ENCODE results near the gene MAP7D3.
"Not testable (repeated sequence)": the region's sequence is repeated elsewhere in the genome, so short reads cannot be mapped to it uniquely, and the experiment has no call there.

The MAP7D3 gene

GRCh38 chrX:136250191-136251040 is 784 bp downstream of the MAP7D3 start:
- peak; percentile 13 to 25 for DNase-seq (ENCODE audit: low read depth in 1 of 2, low spot score in 1 of 2)

DNA sequence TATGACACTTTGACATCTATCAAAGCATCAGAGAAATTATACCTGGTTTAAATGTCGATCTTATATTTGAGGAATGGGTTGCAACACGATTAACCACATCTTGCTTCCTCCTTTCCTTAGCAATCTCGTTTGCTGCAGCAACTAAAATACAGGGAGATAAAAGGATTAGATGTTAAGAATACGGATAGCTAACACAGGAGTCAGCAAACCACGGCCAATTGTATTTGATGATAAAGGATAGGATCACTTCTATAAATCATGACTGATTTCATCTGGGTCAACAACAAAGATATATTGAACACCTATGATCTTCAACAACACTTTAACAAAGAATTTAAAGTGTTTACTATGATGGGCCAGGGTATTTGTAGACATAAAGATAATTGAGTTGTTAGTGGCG is 5.0 kb downstream of the MAP7D3 start:
- DNase-seq (ENCODE audit: low read depth in 1 of 2, low spot score in 1 of 2) = no peak

GRCh38 chrX:136237849-136238248 is 13.4 kb downstream of the MAP7D3 start:
- DNase-seq (ENCODE audit: low read depth in 1 of 2, low spot score in 1 of 2) = not testable (repeated sequence)

DNA sequence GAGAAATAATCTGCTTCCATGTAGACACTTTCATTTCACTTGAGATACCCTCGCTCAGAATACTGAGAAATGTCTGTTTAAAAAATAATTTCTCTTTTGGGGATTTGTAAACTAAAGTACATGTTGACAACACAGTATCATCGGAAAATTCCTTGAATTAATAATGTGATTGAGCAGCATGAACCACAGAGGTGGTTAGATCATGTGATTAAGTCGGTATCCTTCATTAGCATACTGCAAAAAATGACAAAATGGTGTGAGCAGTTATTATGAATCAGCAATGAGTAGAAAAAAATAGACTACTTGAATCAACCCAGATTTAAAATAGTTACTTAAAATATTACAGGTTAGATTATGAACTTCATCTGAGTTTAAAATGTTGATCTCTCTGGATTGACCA is 14.1 kb downstream of the MAP7D3 start:
- no peak for DNase-seq (ENCODE audit: low read depth in 1 of 2, low spot score in 1 of 2)

DNA sequence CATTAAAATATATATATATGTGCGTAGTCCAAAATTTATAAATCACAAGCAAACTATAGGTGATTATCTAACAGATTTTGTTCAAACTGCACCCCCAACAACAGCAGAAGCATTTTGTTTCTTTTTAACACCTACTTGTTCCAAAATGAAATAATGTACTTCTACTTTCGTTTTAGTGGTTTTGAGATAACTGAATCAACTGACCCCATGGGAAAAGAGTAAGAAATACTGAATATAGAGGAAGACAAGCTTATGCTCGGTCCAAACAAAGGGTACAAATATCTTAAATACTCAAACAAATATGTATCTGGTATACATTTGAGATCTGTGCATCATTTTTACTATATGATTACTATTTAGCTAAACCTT is 22.4 kb downstream of the MAP7D3 start:
- DNase-seq (ENCODE audit: low read depth in 1 of 2, low spot score in 1 of 2) = no peak

DNA sequence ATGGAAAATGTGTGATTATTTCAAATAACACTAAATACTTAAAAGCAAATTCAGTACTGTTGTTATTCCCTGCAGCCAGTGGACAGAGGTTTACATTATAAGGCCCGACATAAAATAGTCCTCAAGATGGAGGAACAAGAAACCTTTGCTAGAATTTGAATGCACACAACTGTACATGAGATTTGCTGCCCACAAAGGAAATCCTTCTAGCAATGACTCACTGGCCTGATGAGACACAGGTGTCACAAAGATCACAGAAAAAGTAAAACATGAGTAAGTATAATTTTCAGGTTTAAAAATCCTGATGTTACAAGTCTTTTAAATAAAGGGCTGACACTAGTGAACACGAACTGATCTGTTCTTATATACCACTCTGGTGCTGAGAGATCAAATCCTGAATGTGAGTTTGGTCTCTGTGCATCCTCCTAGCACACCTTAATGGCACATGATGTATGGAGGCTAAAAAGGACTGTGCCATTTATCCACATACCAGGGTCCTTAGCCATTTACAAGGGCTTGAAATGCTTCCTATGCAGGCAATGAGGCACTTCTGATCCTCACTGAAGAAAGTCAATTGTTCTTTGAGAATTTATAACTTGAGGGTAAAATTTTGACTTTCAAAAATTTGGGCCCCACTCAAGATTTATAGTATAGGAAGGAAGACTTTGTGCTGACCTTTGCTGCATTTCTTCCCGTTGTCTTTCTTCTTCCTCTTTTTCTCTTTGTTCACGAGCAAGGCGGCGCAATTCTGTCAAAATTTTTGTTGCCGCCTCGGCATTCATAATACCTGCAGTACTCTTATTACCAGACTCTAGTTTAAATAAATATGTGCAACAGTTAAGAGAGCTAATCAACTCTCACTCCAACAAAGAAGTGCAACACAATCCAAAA is 23.0 kb downstream of the MAP7D3 start:
- no peak for DNase-seq (ENCODE audit: low read depth in 1 of 2, low spot score in 1 of 2)

DNA sequence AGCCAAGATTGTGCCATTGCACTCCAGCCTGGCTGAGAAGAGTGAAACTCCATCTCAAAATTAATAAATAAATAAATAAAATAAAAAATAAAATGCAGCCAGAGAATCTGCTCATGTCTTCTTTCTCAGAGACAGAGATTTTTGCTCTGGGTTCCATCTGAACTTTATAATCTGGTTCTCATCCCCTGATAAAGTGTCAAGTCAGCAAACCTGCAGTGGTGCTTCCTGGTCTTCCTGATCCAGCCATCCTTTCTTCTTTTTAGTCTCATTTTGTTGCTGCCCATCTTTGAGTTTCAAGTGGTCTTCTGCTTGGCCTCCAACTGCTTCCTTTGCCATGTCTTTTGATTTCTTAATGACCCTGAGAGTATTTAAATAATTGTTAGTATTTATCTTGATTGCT is 24.1 kb downstream of the MAP7D3 start:
- DNase-seq (ENCODE audit: low read depth in 1 of 2, low spot score in 1 of 2) = no peak

DNA sequence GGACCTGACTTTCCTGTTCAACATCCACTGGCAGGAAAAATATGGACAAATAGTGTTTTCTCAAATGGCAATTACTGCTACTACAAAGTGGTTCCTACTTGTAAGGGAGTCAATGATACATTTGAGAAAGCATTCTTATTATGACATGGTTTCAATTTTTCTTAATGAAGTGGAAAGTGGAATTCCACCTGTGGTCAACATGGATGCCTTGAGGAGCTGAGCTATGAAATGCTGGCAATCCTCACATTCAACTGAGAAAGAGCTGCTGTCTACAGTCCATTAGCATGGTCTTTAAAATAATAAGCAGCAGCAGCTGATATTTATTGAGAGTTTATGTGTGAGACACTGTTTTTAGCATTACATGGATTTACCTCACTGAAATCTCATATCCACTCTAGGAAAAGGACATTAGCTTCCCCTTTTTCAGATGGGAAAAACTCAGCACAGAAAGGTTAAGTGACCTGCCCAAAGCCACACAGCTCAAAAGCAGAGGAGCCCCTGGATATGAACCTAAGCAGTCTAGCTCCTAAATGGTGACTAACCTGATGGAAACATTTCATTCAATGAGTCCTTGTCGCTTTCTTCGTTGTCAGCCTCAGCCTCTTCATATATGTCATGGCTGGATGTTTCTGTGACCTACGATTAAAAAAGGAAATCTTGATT is 29.2 kb downstream of the MAP7D3 start:
- no peak for DNase-seq (ENCODE audit: low read depth in 1 of 2, low spot score in 1 of 2)

DNA sequence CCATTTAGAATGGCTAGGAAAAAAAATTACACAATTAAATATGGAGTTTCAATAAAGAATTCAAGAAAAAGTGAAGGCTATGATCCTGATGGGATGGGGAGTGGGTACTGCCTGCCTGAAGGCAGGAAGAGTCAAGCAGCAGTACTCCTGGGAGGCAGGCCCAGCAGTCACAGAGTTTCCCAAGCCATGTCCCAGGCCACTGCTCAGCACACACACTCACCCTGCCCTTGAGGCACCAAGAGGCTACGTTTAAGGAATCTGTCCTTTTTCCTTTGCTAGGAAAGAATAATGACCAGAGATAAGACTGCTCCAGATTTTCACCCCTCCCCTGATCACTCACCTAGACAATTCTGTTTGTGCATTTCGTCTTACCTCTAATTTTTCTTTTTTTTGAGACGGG is 30.2 kb downstream of the MAP7D3 start:
- no peak for DNase-seq (ENCODE audit: low read depth in 1 of 2, low spot score in 1 of 2)

DNA sequence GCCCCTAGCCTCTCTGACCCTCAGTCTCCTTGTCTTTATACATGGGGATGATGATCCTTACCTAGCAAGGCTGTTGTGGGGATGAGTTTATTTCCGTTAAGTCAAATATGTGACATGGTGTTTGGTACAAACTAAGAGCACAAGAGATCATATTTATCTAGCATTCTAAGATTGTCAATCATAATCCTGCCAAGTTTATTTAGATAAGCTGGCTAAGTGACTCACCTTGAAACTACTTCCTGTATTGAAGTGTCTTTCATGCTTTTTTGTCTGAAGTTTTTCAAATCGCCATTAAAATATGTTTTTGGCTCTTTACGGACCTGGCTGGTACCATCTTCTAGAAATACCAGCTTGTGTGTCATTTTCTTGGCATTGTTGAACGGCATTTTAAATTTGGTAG is 30.7 kb downstream of the MAP7D3 start:
- DNase-seq (ENCODE audit: low read depth in 1 of 2, low spot score in 1 of 2) = no peak

DNA sequence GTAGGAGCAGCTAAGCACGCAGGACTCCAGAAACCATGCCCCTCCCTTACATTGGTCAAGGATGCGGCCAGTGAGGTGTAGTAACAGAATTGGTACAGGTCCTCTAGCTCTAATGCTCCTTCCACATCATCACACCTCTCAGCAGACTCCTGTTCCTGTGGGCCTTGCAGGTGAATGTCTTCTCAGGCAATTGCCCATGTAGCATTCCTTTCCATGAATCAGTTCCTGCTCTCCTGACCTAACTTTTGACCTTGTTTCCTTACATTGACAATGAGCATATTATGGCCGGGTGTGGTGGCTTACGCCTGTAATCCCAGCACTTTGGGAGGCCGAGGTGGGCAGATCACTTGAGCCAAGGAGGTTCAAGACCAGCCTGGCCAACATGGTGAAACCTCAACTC is 31.3 kb downstream of the MAP7D3 start:
- no peak for DNase-seq (ENCODE audit: low read depth in 1 of 2, low spot score in 1 of 2)

- no peak for DNase-seq (ENCODE audit: low read depth in 1 of 2, low spot score in 1 of 2)
Measured at GRCh38 chrX:136215559-136215958, 35.6 kb downstream of the MAP7D3 start.

DNA sequence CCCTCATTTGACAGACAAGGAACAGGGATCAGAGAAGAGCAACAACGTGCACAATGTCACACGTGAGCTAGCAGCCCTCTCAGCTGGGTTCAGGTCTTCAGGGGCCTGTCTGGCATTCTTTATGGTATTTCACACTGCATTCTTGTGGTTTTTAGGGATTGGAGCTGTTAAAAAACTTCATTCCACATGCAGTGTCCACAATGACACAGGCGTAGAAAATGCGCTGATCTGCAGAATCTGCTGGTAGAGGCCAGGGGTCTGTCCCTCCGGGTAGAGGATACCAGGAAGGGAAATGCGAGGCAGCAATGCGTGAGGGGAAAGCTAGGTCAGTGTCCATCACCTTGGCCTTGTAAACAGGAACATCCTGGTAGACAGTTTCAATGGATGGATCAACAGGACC is 36.6 kb downstream of the MAP7D3 start:
- no peak for DNase-seq (ENCODE audit: low read depth in 1 of 2, low spot score in 1 of 2)

- no peak for DNase-seq (ENCODE audit: low read depth in 1 of 2, low spot score in 1 of 2)
Measured at GRCh38 chrX:136212557-136213111, 38.6 kb downstream of the MAP7D3 start.

- no peak for DNase-seq (ENCODE audit: low read depth in 1 of 2, low spot score in 1 of 2)
Measured at GRCh38 chrX:136211766-136212556, 39.2 kb downstream of the MAP7D3 start.

DNA sequence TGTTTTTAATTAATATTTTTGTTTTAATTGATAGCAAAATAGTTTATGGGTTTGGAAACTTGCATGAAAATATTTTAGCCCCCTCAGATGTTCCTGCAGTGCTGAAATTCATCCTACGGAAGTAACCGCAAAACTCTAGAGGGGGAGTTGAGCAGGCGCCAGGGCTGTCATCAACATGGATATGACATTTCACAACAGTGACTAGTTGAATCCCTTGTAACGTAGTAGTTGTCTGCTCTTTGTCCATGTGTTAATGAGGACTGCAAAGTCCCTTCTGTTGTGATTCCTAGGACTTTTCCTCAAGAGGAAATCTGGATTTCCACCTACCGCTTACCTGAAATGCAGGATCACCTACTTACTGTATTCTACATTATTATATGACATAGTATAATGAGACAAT is 40.4 kb downstream of the MAP7D3 start:
- DNase-seq (ENCODE audit: low read depth in 1 of 2, low spot score in 1 of 2) = no peak

- DNase-seq (ENCODE audit: low read depth in 1 of 2, low spot score in 1 of 2) = no peak
Measured at GRCh38 chrX:136210243-136210642, 41.0 kb downstream of the MAP7D3 start.

GRCh38 chrX:136209751-136210150 is 41.4 kb downstream of the MAP7D3 start:
- no peak for DNase-seq (ENCODE audit: low read depth in 1 of 2, low spot score in 1 of 2)

- no peak for DNase-seq (ENCODE audit: low read depth in 1 of 2, low spot score in 1 of 2)
Measured at GRCh38 chrX:136209016-136209738, 42.0 kb downstream of the MAP7D3 start.

DNA sequence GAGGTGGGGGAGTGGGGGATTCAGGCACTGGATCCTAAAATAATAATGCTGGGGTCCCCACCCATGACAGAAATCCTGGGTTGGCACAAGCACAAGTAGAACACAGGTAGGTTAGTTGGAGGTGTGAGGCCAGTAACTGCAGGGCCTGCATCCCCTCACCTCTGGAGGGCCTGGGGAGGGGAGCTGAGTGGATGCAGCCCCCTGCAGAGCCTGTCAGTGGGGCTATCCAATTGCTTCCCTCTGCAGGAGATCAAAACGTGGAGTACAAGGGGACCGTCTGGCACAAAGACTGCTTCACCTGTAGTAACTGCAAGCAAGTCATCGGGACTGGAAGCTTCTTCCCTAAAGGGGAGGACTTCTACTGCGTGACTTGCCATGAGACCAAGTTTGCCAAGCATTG is 43.7 kb downstream of the MAP7D3 start:
- DNase-seq (ENCODE audit: low read depth in 1 of 2, low spot score in 1 of 2) = no peak

Measured in stimulated activated CD4-positive, alpha-beta T cell treated with anti-CD3 and anti-CD28 coated beads, Interleukin-15, amount 100 ng/mL, for 1 hour (primary cell).